Activated naive CD8-positive, alpha-beta T cell treated with anti-CD3 and anti-CD28 coated beads, Interleukin-2, amount 10 ng/mL, durations not matched to agents 7 days and 5 days (primary cell): ENCODE measurements around the gene HS3ST5. TPM values are rescaled to one million over a fixed set of nuclear protein-coding genes. Genes with fewer than 3 reads are reported as not detected.
"Not testable (repeated sequence)": the region's sequence is repeated elsewhere in the genome, so short reads cannot be mapped to it uniquely, and the experiment has no call there.

Experiments used
- ATAC-seq: fragments of 150-1000 bp; cut with Tn5 transposase; one replicate; pipeline ENCODE4 v1.10.0; 2021; ENCODE audit warnings: low read depth, moderate library complexity
- POLR2A ChIA-PET: fragments of 350-600 bp; sonication (Branson Sonifier 250); formaldehyde crosslinking; loops from one replicate; lab custom pipeline; 2021; ENCODE audit warnings: antibody characterized with exemption; lab: Charles Lee
- DNase-seq: peaks from one replicate; pipeline ENCODE4 v3.0.0; 2021
- H3K27ac Mint-ChIP-seq: one replicate; pipeline ENCODE4 v1.8.0; 2022; ENCODE audit warnings: mild to moderate bottlenecking, mixed read lengths
- H3K27me3 Mint-ChIP-seq: one replicate; pipeline ENCODE4 v1.8.0; 2022; ENCODE audit warnings: mild to moderate bottlenecking, moderate library complexity, mixed read lengths
- H3K36me3 Mint-ChIP-seq: one replicate; pipeline ENCODE4 v1.8.0; 2021; ENCODE audit warnings: mild to moderate bottlenecking, mixed read lengths
- H3K4me1 Mint-ChIP-seq: one replicate; pipeline ENCODE4 v1.8.0; 2021; ENCODE audit warnings: mixed read lengths
- H3K4me3 Mint-ChIP-seq: one replicate; pipeline ENCODE4 v1.8.0; 2022; ENCODE audit warnings: mild to moderate bottlenecking, moderate library complexity, mixed read lengths
- H3K9me3 Mint-ChIP-seq: one replicate; pipeline ENCODE4 v1.8.0; 2021; ENCODE audit warnings: mixed read lengths
- total RNA-seq, 2 experiments: library from RNA; stranded (reverse); gene quantifications; one replicate each; pipeline ENCODE4 v1.2.3, GENCODE V29; 2021

The HS3ST5 gene
- total RNA-seq, 2 experiments from 2014 or later, result not detected

- POLR2A ChIA-PET, result no interaction called here
- ATAC-seq (no peak), DNase-seq (no peak)
- H3K4me3 Mint-ChIP-seq, result no peak overlapping the region
- no peaks in the 10 kb centered on the region for H3K27me3 Mint-ChIP-seq
- no peaks in the 10 kb centered on the region for H3K36me3 Mint-ChIP-seq
- H3K9me3 Mint-ChIP-seq, result no peaks in the 10 kb centered on the region
- no peaks in the 10 kb centered on the region for H3K4me1 Mint-ChIP-seq
- no peak overlapping the region for H3K27ac Mint-ChIP-seq
Measured at GRCh38 chr6:114159727-114160126, 183.1 kb downstream of the HS3ST5 start.

GRCh38 chr6:114158838-114159694, 183.8 kb downstream of the HS3ST5 start:
- no peaks in the 10 kb centered on the region for H3K27me3 Mint-ChIP-seq
- H3K36me3 Mint-ChIP-seq, result no peaks in the 10 kb centered on the region
- no peaks in the 10 kb centered on the region for H3K4me1 Mint-ChIP-seq
- DNase-seq (no peak), ATAC-seq (no peak)
- H3K4me3 Mint-ChIP-seq, result no peak overlapping the region
- no peaks in the 10 kb centered on the region for H3K9me3 Mint-ChIP-seq
- POLR2A ChIA-PET, result no interaction called here
- H3K27ac Mint-ChIP-seq, result no peak overlapping the region

GRCh38 chr6:114158411-114158810, 184.4 kb downstream of the HS3ST5 start:
- Mint-ChIP-seq H3K27ac (no peak overlapping the region), H3K36me3 (no peaks in the 10 kb centered on the region), H3K4me1 (no peaks in the 10 kb centered on the region), H3K4me3 (no peak overlapping the region), H3K27me3 (no peaks in the 10 kb centered on the region), H3K9me3 (no peaks in the 10 kb centered on the region)
- POLR2A ChIA-PET, result no interaction called here
- ATAC-seq (no peak), DNase-seq (no peak)

- DNase-seq, result no peak
- Mint-ChIP-seq H3K9me3 (no peaks in the 10 kb centered on the region), H3K27ac (no peak overlapping the region), H3K4me3 (no peak overlapping the region), H3K27me3 (no peaks in the 10 kb centered on the region), H3K36me3 (no peaks in the 10 kb centered on the region), H3K4me1 (no peaks in the 10 kb centered on the region)
- POLR2A ChIA-PET, result no interaction called here
- ATAC-seq, result no peak
Measured at GRCh38 chr6:114157848-114158247, 185.0 kb downstream of the HS3ST5 start.

DNA sequence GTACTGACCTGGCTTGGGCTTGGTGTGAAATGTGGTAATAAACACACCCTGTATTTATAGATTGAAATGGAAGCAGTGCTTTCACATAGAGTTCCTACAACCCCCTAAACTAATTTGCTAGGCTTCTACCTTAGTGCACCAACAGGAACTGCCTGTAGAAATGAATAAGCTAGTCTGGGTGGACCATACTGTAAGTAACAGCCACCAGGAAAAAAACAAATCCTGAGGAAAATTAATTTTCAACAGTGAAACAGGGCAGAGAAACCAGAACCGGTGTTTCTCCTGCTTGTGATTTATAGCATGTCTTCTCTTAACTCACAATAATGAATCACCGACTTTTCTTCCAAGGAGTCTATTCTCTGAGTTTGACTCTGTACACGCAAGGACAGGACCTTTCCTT, 187.1 kb downstream of the HS3ST5 start:
- Mint-ChIP-seq H3K36me3 (no peaks in the 10 kb centered on the region), H3K27ac (no peak overlapping the region), H3K9me3 (no peaks in the 10 kb centered on the region), H3K4me3 (no peak overlapping the region), H3K4me1 (no peaks in the 10 kb centered on the region), H3K27me3 (no peaks in the 10 kb centered on the region)
- POLR2A ChIA-PET, result no interaction called here
- ATAC-seq, result no peak
- DNase-seq, result no peak

DNA sequence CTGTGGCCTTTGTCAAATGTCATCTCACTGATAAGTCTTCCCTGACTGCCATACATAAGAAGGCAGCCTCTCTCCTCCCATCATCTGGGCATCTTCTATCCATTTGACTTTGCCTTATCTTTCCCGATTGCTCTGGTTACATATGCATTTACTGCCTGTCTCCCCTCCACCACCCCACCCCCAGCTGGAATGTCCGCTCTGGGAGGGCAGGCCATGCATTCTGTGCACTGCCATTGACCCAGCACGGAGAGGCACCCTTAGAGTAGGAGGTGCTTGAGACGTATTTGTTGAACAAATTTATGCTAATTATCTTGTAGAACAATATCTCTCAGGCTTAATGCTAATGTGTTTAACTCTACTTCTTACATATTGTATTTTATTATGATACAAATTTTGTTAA, 188.0 kb downstream of the HS3ST5 start:
- Mint-ChIP-seq H3K27ac (no peak overlapping the region), H3K36me3 (no peaks in the 10 kb centered on the region), H3K9me3 (no peaks in the 10 kb centered on the region), H3K4me1 (no peaks in the 10 kb centered on the region), H3K27me3 (no peaks in the 10 kb centered on the region), H3K4me3 (no peak overlapping the region)
- POLR2A ChIA-PET, result no interaction called here
- no peak for DNase-seq
- no peak for ATAC-seq

- POLR2A ChIA-PET, result no interaction called here
- H3K27ac Mint-ChIP-seq, result no peak overlapping the region
- H3K36me3 Mint-ChIP-seq, result no peaks in the 10 kb centered on the region
- H3K9me3 Mint-ChIP-seq, result no peaks in the 10 kb centered on the region
- ATAC-seq, result no peak
- no peaks in the 10 kb centered on the region for H3K27me3 Mint-ChIP-seq
- H3K4me3 Mint-ChIP-seq, result no peak overlapping the region
- DNase-seq, result no peak
- H3K4me1 Mint-ChIP-seq, result no peaks in the 10 kb centered on the region
Measured at GRCh38 chr6:114153448-114153847, 189.4 kb downstream of the HS3ST5 start.

- Mint-ChIP-seq H3K27me3 (no peaks in the 10 kb centered on the region), H3K36me3 (no peaks in the 10 kb centered on the region), H3K4me3 (no peak overlapping the region), H3K27ac (no peak overlapping the region), H3K4me1 (no peaks in the 10 kb centered on the region), H3K9me3 (peaks cover 5% of the 10 kb centered on the region)
- no peak for DNase-seq
- POLR2A ChIA-PET, result no interaction called here
- ATAC-seq, result no peak
Measured at GRCh38 chr6:114151064-114151690, 191.6 kb downstream of the HS3ST5 start.

DNA sequence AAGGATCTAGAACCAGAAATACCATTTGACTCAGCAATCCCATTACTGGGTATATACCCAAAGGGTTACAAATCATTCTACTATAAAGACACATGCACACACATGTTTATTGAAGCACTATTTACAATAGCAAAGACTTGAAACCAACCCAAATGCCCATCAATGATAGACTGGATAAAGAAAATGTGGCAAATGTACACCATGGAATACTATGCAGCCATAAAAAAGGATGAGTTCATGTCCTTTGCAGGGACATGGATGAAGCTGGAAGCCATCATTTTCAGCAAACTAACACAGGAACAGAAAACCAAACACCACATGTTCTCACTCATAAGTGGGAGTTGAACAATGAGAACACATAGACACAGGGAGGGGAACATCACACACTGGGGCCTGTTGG, 193.6 kb downstream of the HS3ST5 start:
- H3K27ac Mint-ChIP-seq, DNase-seq, ATAC-seq, H3K9me3 Mint-ChIP-seq, H3K27me3 Mint-ChIP-seq, H3K36me3 Mint-ChIP-seq, POLR2A ChIA-PET, H3K4me1 Mint-ChIP-seq, H3K4me3 Mint-ChIP-seq: not testable (repeated sequence)

DNA sequence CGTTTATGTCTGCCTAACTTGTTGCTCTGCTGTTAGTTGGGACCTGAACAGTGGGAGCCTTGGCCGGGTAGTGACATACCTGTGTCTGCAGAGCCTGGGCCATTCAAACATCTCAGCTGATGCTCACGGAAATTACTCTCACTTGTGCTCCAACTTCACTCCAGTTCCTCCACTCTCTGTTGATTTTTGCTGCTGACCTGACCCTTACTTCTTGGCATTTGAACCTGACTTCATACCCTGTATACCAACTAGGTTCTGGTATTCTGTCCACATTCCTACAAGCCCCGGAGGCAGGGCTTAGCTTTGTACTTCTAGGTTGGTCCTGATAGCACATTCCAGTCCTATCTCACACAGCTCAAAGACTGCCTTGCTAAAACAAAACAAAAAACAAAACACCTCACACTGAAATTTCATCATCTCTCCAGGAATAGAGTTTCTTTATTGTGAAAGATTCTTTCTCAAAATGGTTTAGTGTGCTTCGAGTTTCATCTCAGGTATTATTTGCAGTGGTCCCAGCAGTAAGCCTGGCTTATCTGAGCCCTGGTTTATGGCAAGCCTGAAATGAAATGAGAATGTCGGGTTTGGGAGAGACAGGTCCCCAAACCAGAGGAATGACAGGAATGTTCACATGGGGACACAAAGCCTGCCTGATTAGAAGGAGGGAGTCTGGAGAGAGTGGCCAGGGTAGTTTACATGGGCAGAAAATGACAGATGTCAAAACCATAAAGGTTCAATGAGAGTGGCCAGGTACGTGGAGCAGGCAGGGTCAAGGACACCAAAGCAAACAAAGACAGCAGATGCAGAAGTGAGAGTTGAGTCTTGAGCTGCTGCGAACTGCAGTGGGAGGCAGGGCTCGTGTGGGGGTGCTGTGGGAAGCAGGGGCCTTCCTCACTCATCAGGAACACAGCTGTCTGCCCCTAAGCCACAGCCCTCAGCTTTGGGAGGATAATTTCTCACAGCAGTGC, 197.7 kb downstream of the HS3ST5 start:
- Mint-ChIP-seq H3K27me3 (no peaks in the 10 kb centered on the region), H3K36me3 (no peaks in the 10 kb centered on the region), H3K9me3 (peaks cover 5% of the 10 kb centered on the region), H3K27ac (no peak overlapping the region), H3K4me1 (no peaks in the 10 kb centered on the region), H3K4me3 (no peak overlapping the region)
- DNase-seq, result no peak
- ATAC-seq, result no peak
- POLR2A ChIA-PET, result no interaction called here

DNA sequence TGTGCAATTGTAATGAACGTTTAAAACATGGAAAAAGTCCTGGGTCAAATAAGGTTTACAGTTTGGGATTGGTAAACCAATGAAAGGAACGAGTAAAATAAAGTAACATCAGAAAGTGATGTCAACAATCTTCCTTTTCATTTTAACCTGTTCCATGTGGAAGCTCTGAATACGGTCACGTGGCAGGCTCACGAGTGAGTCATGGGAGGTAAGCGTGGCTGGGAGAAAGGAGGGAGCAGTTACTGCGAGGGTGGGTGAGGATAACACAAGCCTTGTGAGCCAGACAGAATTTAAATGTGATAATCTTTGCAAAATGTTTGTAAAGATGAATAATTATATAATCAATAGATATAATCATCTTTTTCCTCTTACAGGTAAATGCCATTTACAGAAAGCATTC, 200.6 kb downstream of the HS3ST5 start:
- DNase-seq, result no peak
- H3K4me1 Mint-ChIP-seq, result no peaks in the 10 kb centered on the region
- H3K27me3 Mint-ChIP-seq, result no peaks in the 10 kb centered on the region
- ATAC-seq, result no peak
- H3K4me3 Mint-ChIP-seq, result no peak overlapping the region
- H3K36me3 Mint-ChIP-seq, result no peaks in the 10 kb centered on the region
- POLR2A ChIA-PET, result no interaction called here
- peaks cover 5% of the 10 kb centered on the region for H3K9me3 Mint-ChIP-seq
- no peak overlapping the region for H3K27ac Mint-ChIP-seq

DNA sequence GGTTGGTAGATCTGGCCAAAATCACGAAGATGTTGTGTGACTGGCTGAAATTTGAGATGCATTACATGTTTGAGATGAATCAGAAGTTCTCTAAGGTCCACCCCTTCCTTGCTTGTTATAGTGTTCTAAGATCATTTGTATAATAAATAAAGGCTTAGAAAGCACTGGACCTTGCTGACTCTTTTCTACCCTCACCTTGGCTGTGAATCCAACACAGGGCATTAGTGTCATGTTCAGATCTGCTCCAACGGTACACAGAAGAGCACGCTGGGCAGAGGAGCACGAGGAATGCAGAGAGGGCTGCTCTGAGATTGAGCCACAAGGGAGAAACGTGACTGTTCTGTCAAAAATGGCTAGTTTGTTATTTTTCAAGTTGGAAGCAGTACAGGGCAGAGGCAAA, 202.4 kb downstream of the HS3ST5 start:
- ATAC-seq (no peak), DNase-seq (no peak)
- POLR2A ChIA-PET, result no interaction called here
- Mint-ChIP-seq H3K27me3 (no peaks in the 10 kb centered on the region), H3K27ac (no peak overlapping the region), H3K36me3 (no peaks in the 10 kb centered on the region), H3K9me3 (no peaks in the 10 kb centered on the region), H3K4me3 (no peak overlapping the region), H3K4me1 (no peaks in the 10 kb centered on the region)

DNA sequence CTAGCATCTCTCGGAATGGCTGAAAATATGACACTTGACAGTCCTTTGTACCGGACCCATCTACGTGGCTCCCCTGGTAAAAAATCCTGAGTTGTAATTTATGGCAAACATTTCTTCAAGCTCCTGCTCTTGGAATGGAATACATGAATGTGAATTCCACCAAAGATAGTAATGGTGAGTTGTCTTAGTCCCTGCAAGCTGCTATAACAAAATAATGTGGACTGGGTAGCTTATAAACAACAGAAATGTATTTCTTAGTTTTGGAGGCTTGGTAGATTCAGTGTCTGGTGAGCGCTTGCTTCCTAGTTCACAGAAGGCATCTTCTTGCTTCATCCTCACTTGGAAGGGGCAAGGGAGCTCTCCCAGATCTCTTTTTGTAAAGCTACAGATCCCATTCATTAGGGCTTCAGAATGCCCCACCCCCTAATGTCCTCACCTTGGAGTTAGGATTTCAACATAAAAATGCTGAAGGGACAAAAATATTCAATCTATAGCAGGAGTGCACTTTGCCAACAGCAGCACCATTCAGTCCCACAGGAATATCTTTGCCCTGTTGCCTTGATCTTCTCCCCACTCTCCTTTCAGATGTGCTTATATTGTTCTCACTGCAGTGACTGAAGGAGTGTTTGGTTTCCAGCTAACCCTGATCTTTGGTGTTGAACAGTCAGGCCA, 204.1 kb downstream of the HS3ST5 start:
- H3K27ac Mint-ChIP-seq, result no peak overlapping the region
- H3K4me1 Mint-ChIP-seq, result no peaks in the 10 kb centered on the region
- no peak overlapping the region for H3K4me3 Mint-ChIP-seq
- H3K9me3 Mint-ChIP-seq, result no peaks in the 10 kb centered on the region
- POLR2A ChIA-PET, result no interaction called here
- no peak for DNase-seq
- no peak for ATAC-seq
- H3K36me3 Mint-ChIP-seq, result no peaks in the 10 kb centered on the region
- H3K27me3 Mint-ChIP-seq, result no peaks in the 10 kb centered on the region
